Measurements from ENCODE around the gene IMPA2. TPM values are rescaled to one million over a fixed set of nuclear protein-coding genes. Genes with fewer than 3 reads are reported as not detected.
A peak's percentile ranks its signal among the peaks of the same experiment; 100 is the strongest.

IMPA2 gene
- total RNA-seq, 1 donor from 2014 or later, result 53.4 TPM

- Mint-ChIP-seq H3K9me3 (ENCODE audit: low read depth) (no peaks in the 10 kb centered on the region), H3K4me3 (ENCODE audit: low read depth) (no peak overlapping the region), H3K4me1 (ENCODE audit: low read depth) (peaks cover 33% of the 10 kb centered on the region), H3K36me3 (ENCODE audit: insufficient read depth) (no peaks in the 10 kb centered on the region), H3K27me3 (no peaks in the 10 kb centered on the region), H3K27ac (peak overlapping the region; percentile 84)
- TF ChIP-seq CTCF (IDR thresholded peaks at IDR 0.05; ENCODE audit: unreplicated experiment), result no peak
- no peak for DNase-seq (ENCODE audit: low spot score, unreplicated experiment)
Observed at GRCh38 chr18:11948852-11949523, 32.3 kb upstream of the IMPA2 start.

- no peaks in the 10 kb centered on the region for H3K27me3 Mint-ChIP-seq
- no peak for DNase-seq (ENCODE audit: low spot score, unreplicated experiment)
- H3K27ac Mint-ChIP-seq, result no peak overlapping the region
- H3K9me3 Mint-ChIP-seq (ENCODE audit: low read depth), result no peaks in the 10 kb centered on the region
- peaks cover 38% of the 10 kb centered on the region for H3K4me1 Mint-ChIP-seq (ENCODE audit: low read depth)
- H3K4me3 Mint-ChIP-seq (ENCODE audit: low read depth), result no peak overlapping the region
- no peaks in the 10 kb centered on the region for H3K36me3 Mint-ChIP-seq (ENCODE audit: insufficient read depth)
- TF ChIP-seq CTCF (IDR thresholded peaks at IDR 0.05; ENCODE audit: unreplicated experiment), result no peak
Observed at GRCh38 chr18:11950824-11951223, 30.5 kb upstream of the IMPA2 start.

GRCh38 chr18:11951390-11951851, 29.9 kb upstream of the IMPA2 start:
- Mint-ChIP-seq H3K27me3 (no peaks in the 10 kb centered on the region), H3K4me1 (ENCODE audit: low read depth) (peaks cover 36% of the 10 kb centered on the region), H3K4me3 (ENCODE audit: low read depth) (no peak overlapping the region), H3K9me3 (ENCODE audit: low read depth) (no peaks in the 10 kb centered on the region), H3K27ac (peak overlapping the region; percentile 86), H3K36me3 (ENCODE audit: insufficient read depth) (no peaks in the 10 kb centered on the region)
- no peak for DNase-seq (ENCODE audit: low spot score, unreplicated experiment)
- no peak for TF ChIP-seq CTCF (IDR thresholded peaks at IDR 0.05; ENCODE audit: unreplicated experiment)

GRCh38 chr18:11953113-11953512, 28.2 kb upstream of the IMPA2 start:
- no peaks in the 10 kb centered on the region for H3K27me3 Mint-ChIP-seq
- peaks cover 7% of the 10 kb centered on the region for H3K36me3 Mint-ChIP-seq (ENCODE audit: insufficient read depth)
- no peak for DNase-seq (ENCODE audit: low spot score, unreplicated experiment)
- no peak overlapping the region for H3K27ac Mint-ChIP-seq
- H3K4me3 Mint-ChIP-seq (ENCODE audit: low read depth), result no peak overlapping the region
- TF ChIP-seq CTCF (IDR thresholded peaks at IDR 0.05; ENCODE audit: unreplicated experiment), result no peak
- H3K9me3 Mint-ChIP-seq (ENCODE audit: low read depth), result peaks cover 12% of the 10 kb centered on the region
- H3K4me1 Mint-ChIP-seq (ENCODE audit: low read depth), result peaks cover 29% of the 10 kb centered on the region

- Mint-ChIP-seq H3K9me3 (ENCODE audit: low read depth) (peaks cover 12% of the 10 kb centered on the region), H3K36me3 (ENCODE audit: insufficient read depth) (peaks cover 7% of the 10 kb centered on the region), H3K27me3 (no peaks in the 10 kb centered on the region), H3K4me1 (ENCODE audit: low read depth) (peaks cover 20% of the 10 kb centered on the region), H3K4me3 (ENCODE audit: low read depth) (no peak overlapping the region), H3K27ac (peak overlapping the region; percentile 87)
- no peak for TF ChIP-seq CTCF (IDR thresholded peaks at IDR 0.05; ENCODE audit: unreplicated experiment)
- DNase-seq (ENCODE audit: low spot score, unreplicated experiment), result no peak
Observed at GRCh38 chr18:11955239-11956029, 25.9 kb upstream of the IMPA2 start.
